ENCODE data around the gene PRMT1.

GRCh38 chr19:49656456-49657109 lies 20.5 kb upstream of the PRMT1 start:
- TF ChIP-seq, protein P1, sequence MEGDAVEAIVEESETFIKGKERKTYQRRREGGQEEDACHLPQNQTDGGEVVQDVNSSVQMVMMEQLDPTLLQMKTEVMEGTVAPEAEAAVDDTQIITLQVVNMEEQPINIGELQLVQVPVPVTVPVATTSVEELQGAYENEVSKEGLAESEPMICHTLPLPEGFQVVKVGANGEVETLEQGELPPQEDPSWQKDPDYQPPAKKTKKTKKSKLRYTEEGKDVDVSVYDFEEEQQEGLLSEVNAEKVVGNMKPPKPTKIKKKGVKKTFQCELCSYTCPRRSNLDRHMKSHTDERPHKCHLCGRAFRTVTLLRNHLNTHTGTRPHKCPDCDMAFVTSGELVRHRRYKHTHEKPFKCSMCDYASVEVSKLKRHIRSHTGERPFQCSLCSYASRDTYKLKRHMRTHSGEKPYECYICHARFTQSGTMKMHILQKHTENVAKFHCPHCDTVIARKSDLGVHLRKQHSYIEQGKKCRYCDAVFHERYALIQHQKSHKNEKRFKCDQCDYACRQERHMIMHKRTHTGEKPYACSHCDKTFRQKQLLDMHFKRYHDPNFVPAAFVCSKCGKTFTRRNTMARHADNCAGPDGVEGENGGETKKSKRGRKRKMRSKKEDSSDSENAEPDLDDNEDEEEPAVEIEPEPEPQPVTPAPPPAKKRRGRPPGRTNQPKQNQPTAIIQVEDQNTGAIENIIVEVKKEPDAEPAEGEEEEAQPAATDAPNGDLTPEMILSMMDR (conservative IDR thresholded peaks at IDR 0.05): no peak
- TF ChIP-seq ZFX (IDR thresholded peaks at IDR 0.05): no peak
